Glutamatergic neuron (in vitro differentiated cells): ENCODE results near the gene ENC1. TPM values are rescaled to one million over a fixed set of nuclear protein-coding genes. Genes with fewer than 3 reads are reported as not detected.

Source experiments
- DNase-seq: peaks from one replicate; pipeline ENCODE4 v3.0.0; 2022
- H3K27ac Mint-ChIP-seq: one replicate; pipeline ENCODE4 v1.8.0; 2020; ENCODE audit warnings: mild to moderate bottlenecking, mixed read lengths, inconsistent platforms; ENCODE audit not compliant: unreplicated experiment
- H3K27me3 Mint-ChIP-seq: one replicate; pipeline ENCODE4 v1.8.0; 2020; ENCODE audit warnings: mild to moderate bottlenecking, moderate library complexity, mixed read lengths, inconsistent platforms; ENCODE audit not compliant: unreplicated experiment
- H3K36me3 Mint-ChIP-seq: one replicate; pipeline ENCODE4 v1.8.0; 2020; ENCODE audit warnings: mild to moderate bottlenecking, mixed read lengths, inconsistent platforms; ENCODE audit not compliant: unreplicated experiment
- H3K4me1 Mint-ChIP-seq: one replicate; pipeline ENCODE4 v1.8.0; 2020; ENCODE audit warnings: mild to moderate bottlenecking, low read depth, mixed read lengths, inconsistent platforms; ENCODE audit not compliant: unreplicated experiment
- H3K4me3 Mint-ChIP-seq: one replicate; pipeline ENCODE4 v1.8.0; 2020; ENCODE audit warnings: mild to moderate bottlenecking, mixed read lengths, inconsistent platforms; ENCODE audit not compliant: unreplicated experiment
- H3K9me3 Mint-ChIP-seq: one replicate; pipeline ENCODE4 v1.8.0; 2020; ENCODE audit warnings: mild to moderate bottlenecking, moderate library complexity, mixed read lengths, inconsistent platforms; ENCODE audit not compliant: unreplicated experiment
- CTCF ChIP-seq: fragments of 200-600 bp; sonication (generic); IDR thresholded peaks from one replicate; pipeline ENCODE4 v1.5.0; 2021; ENCODE audit not compliant: partially characterized antibody, unreplicated experiment
- total RNA-seq: library from RNA; stranded (reverse); fragmentation: NEBNext Ultra II Directional; extraction: Animal tissue kit (Norgen Biotek cat#: 25700); gene quantifications from one replicate; pipeline ENCODE4 v1.2.1, GENCODE V29; 2021; ENCODE audit not compliant: unreplicated experiment

ENC1 gene
- total RNA-seq, 1 donor from 2014 or later = 302 TPM

DNA sequence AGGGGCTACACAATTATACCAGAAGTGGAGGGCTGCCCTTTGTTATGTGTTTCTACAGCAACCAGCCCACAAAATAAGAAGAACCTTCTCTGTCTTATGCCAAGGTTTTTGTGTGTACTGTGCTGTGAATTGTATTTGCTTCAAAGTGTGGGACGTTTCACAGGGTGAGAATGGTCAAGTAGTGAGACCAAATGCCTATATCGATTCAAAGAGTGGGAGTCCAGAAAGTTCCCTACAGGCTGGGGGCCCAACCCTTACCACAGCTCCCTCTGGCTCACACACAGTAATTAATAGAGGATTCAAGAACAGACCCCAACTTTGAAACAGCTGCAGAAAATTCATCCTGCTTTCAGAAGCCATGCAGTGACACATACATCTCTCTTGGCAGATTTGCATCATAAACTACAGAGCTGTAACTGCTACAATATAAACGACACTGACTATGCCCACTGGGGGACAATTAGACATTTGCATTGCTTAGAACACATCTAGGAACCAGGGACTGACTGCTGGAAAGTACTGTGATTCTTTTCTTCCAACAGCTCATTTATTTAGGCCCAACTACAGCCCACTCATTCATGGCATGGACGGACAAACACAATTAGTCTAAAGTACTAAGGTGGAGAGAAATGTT is 12.8 kb downstream of the ENC1 start:
- Mint-ChIP-seq H3K4me3 (no peak overlapping the region), H3K27ac (no peak overlapping the region), H3K27me3 (peaks cover 1% of the 10 kb centered on the region), H3K36me3 (peaks cover 3% of the 10 kb centered on the region), H3K9me3 (peaks cover 10% of the 10 kb centered on the region), H3K4me1 (peaks cover 48% of the 10 kb centered on the region)
- no peak for TF ChIP-seq CTCF
- no peak for DNase-seq

DNA sequence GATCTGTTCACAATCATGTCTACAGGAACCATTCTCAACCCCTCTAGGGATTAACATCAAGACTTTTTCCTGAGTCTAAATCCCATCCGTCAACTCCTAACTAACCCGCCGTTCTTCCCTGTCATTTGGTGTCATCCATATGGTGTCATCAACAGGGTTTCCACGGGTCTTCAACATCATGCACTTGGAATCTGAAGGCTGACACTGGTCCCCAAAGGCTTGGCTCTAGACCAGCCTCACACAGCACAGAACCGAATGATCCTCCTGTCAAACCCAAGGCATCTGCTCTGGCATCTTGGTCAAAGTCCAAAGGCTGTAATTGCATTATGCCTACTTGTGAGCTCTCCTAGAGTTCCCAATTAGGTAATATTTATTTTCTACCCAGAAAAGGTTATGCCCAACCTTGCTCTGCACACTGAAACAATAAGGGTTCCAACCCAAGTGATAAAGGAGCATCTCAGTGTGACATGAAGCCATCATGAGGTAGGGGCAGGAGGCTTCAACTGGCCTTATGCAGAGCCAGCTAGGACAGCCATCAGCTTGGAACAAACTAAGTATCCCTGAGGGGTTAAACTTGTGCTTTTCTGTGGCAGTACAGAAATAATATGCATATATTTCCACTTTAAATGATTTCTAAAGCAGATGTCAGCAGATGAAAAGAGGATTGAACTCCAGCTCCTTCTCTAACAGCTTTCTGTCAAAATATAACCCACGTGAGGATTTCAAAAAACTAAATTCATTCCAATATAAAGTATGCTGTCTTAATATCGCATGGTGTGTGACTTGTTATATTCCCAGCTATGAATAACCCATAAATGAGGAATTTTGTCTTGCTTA is 13.9 kb downstream of the ENC1 start:
- Mint-ChIP-seq H3K36me3 (no peaks in the 10 kb centered on the region), H3K27ac (peak overlapping the region; percentile 7), H3K27me3 (peaks cover 3% of the 10 kb centered on the region), H3K4me1 (peaks cover 44% of the 10 kb centered on the region), H3K9me3 (peaks cover 10% of the 10 kb centered on the region), H3K4me3 (no peak overlapping the region)
- TF ChIP-seq CTCF = no peak
- DNase-seq = no peak

GRCh38 chr5:74625742-74626241 is 14.7 kb downstream of the ENC1 start:
- Mint-ChIP-seq H3K9me3 (peaks cover 8% of the 10 kb centered on the region), H3K4me1 (peaks cover 39% of the 10 kb centered on the region), H3K4me3 (no peak overlapping the region), H3K27ac (peak overlapping the region; percentile 7), H3K27me3 (peaks cover 3% of the 10 kb centered on the region), H3K36me3 (no peaks in the 10 kb centered on the region)
- TF ChIP-seq CTCF = no peak
- DNase-seq = no peak

GRCh38 chr5:74624931-74625505 is 15.5 kb downstream of the ENC1 start:
- Mint-ChIP-seq H3K9me3 (peaks cover 8% of the 10 kb centered on the region), H3K36me3 (no peaks in the 10 kb centered on the region), H3K4me1 (peaks cover 35% of the 10 kb centered on the region), H3K4me3 (no peak overlapping the region), H3K27me3 (peaks cover 1% of the 10 kb centered on the region), H3K27ac (no peak overlapping the region)
- DNase-seq = no peak
- TF ChIP-seq CTCF = no peak
